GM21717 (cell line): Measurements from ENCODE around the gene ZNF324.
A peak's percentile ranks its signal among the peaks of the same experiment; 100 is the strongest.
"Not testable (repeated sequence)": the region's sequence is repeated elsewhere in the genome, so short reads cannot be mapped to it uniquely, and the experiment has no call there.

Source experiments
- ATAC-seq: cut with Tn5 transposase; IDR thresholded peaks from one replicate; pipeline ENCODE4 v1.9.1; 2021; ENCODE audit warnings: mild to moderate bottlenecking, moderate library complexity; ENCODE audit not compliant: unreplicated experiment

ZNF324 gene

GRCh38 chr19:58466760-58467589 lies at the start of gene ZNF324:
ZNF324 (plus strand) TSS chr19:58467080; CDS start chr19:58469186, 2,106 bp downstream.
- ATAC-seq = peak; percentile 83

- no peak for ATAC-seq
Observed at GRCh38 chr19:58428617-58429016, 38.3 kb upstream of the ZNF324 start.

- ATAC-seq = no peak
Observed at GRCh38 chr19:58429745-58430144, 37.1 kb upstream of the ZNF324 start.

GRCh38 chr19:58434217-58434616 lies 32.7 kb upstream of the ZNF324 start:
- no peak for ATAC-seq

GRCh38 chr19:58439576-58440554 lies 27.0 kb upstream of the ZNF324 start, which contains the start of gene ZNF132:
ZNF132 (minus strand) TSS chr19:58440153; CDS start chr19:58439821, 332 bp downstream.
- ATAC-seq = peak; percentile 91

GRCh38 chr19:58440556-58440955 lies 26.3 kb upstream of the ZNF324 start:
- ATAC-seq = no peak

GRCh38 chr19:58442986-58443385 lies 23.9 kb upstream of the ZNF324 start:
- not testable (repeated sequence) for ATAC-seq

GRCh38 chr19:58448860-58449259 lies 18.0 kb upstream of the ZNF324 start:
- ATAC-seq = not testable (repeated sequence)

- ATAC-seq = not testable (repeated sequence)
Observed at GRCh38 chr19:58449980-58450379, 16.9 kb upstream of the ZNF324 start.

- peak; percentile 11 for ATAC-seq
Observed at GRCh38 chr19:58450856-58451357, 16.0 kb upstream of the ZNF324 start.

GRCh38 chr19:58451358-58452101 lies 15.3 kb upstream of the ZNF324 start, which contains the start of gene ZNF324B:
ZNF324B (plus strand) TSS chr19:58451622; CDS start chr19:58453702, 2,080 bp downstream.
- ATAC-seq = peak; percentile 86

GRCh38 chr19:58453743-58454142 lies 13.1 kb upstream of the ZNF324 start:
- no peak for ATAC-seq

GRCh38 chr19:58455306-58455705 lies 11.6 kb upstream of the ZNF324 start:
- ATAC-seq = no peak

- no peak for ATAC-seq
Observed at GRCh38 chr19:58456111-58456510, 10.8 kb upstream of the ZNF324 start.

GRCh38 chr19:58460039-58460438 lies 6.8 kb upstream of the ZNF324 start:
- no peak for ATAC-seq

GRCh38 chr19:58466089-58466759 lies 656 bp upstream of the ZNF324 start:
- peak; percentile 9 for ATAC-seq

GRCh38 chr19:58468216-58468839 lies 1.4 kb downstream of the ZNF324 start:
- no peak for ATAC-seq

GRCh38 chr19:58469241-58470013 lies 2.5 kb downstream of the ZNF324 start:
- no peak for ATAC-seq
